ENCODE results near the gene CRACR2B.
A peak's percentile ranks its signal among the peaks of the same experiment; 100 is the strongest.

The CRACR2B gene

GRCh38 chr11:838441-839279, 10.9 kb downstream of the CRACR2B start:
- no peak for DNase-seq (ENCODE audit: low read depth in 2 of 2)

DNA sequence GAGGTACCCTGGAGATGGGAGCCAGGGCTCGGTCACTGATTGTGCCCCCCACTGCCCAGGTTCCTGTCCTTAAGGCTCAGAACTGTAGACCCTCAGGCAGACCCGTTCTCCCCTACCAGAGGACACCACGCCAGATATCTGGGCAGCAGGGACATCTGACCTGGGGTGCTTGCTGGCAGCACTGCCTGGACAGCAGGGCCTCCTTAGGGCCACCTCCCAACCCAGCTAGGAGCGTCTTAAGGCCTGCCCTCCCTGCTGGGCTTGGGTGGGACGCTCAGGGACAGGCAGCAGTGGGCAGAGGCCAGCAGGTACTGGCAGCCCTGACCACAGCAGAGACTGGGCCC, 11.5 kb downstream of the CRACR2B start:
- DNase-seq (ENCODE audit: low read depth in 2 of 2) = no peak

DNA sequence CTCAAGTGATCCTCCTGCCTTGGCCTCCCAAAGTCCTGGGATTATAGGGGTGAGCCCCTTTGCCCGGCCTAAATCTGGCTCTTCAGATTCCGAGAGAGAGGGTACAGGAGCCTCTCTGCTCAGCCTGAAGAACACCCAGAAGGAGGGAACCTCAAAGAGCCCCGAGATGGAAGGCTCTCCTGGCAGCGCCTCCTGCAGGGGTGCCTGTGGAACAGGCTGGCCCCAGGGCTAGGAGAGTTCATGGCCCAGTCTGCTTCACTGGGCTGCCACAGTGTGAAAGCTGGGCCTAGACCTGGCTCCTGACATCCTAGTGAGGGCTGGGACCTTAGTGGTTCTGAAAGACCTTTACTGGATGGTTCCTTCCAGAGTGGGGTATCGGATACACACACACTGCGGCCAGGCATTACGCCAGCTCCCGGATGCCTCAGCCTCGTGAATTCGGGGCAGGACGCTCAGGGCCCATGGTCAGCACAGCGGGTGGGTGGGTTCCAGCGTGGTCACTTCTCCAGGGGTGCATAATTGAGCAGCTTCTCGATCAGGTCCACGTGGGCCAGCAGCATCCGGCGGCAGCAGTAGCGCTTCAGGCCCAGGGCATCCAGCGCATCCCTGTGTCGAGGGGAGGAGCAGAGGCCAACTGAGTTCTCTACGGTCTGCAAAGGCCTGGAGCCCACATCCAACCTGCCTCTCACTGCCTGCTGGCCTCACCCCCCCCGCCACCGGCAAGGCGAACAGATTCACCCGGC, 12.3 kb downstream of the CRACR2B start:
- no peak for DNase-seq (ENCODE audit: low read depth in 2 of 2)

DNA sequence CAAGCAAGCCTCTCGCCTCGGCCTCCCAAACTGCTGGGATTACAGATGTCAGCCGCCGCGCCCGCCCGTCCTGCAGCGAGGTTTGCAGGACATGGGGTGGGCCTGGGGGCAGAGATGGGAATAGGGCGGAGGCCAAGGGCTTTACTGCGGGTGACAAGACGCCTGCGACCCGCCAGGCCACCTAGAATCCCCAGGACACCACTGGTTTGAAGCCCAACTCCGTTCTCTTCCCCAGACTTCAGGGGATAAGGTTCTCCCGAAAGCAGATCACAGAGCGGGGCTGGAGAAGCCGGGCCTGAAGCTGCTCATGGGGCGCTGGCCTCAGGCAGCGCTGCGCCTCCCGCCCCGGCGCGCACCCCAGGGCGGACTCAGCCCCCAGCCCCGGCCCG, 14.3 kb downstream of the CRACR2B start:
- DNase-seq (ENCODE audit: low read depth in 2 of 2) = no peak

- peak; percentile 82 to 83 for DNase-seq (ENCODE audit: low read depth in 2 of 2)
These were observed 14.8 kb downstream of the CRACR2B start, which contains the start of the genes POLR2L and TSPAN4 for GRCh38 chr11:842370-843002. POLR2L (minus strand) TSS chr11:842529; CDS start chr11:842508, 21 bp downstream. TSPAN4 (plus strand) TSS chr11:842852; CDS start chr11:850305, 7,453 bp downstream.

DNA sequence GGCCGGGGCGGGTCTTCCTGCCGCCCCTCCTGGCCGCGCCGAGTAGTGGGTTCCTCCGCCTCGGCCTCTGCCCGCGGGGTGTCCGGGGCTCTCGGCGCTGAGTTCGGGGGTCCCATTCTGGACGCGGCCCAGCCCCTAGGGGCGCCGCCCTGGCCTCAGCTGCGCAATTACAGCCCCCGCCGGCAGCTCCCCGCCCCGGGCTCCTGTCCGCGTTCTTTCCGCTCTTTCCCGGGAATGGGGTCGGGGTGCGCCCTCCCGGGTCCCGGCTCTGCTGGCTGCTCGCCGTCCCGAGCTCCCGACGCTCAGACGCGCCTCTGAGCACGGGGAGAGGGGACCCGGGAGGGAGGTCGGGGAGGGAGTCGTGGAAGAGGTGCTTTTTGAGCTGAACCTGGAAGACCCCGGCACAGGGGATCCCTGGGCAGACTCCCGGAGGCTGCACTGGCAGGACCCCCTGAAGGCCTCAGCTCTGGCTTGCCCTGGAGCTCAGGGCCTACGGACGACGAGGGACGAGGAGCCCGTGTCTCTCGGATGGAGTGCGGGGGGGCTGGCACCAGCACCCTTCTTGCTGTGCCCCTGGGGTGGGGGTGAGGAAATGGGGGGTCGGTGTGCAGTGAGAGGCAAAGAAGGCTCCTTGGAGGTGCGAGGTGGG, 15.5 kb downstream of the CRACR2B start:
- DNase-seq (ENCODE audit: low read depth in 2 of 2) = no peak

DNA sequence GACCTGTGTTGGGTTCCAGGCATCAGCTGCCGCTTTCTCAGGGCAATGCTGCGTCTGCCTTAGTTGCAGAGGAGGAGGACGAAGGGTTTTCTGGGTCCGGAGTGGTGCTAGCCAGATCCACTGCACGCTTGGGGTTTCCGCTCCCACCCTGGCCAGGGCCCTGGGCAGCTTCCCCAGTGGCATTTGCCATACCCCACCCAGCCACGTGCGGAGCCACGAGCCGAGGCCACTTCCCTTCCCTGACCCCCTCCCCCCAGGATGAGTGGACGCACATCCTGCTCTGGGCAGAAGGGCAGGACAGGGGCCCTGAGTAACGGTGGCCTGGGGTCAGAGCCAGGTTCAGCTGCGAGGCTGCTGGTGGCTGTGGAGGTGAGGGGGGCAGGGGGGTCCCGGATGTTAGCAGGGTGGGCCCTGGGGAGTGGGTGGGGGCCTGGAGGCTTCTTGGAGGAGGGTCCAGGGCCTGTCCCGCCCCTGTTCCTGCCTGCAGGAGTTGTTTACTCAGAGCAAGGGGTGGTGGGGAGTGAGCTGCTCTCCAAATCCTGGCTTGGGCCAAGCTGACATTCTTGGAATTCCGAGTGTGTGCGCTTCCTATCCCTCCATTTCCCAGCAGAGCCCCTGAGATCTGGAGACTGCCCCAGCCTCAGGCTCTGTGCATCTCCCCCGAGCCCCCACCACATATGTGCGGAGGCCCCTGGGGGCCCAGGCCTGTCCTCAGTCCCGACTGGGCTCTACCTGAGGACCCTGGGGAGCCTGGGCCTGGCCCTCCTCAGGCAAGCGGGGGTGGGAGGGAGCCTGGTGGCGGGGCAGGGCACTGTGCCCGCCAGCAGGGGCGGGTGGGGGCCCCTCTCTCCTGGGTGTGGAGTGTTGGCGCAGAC, 16.3 kb downstream of the CRACR2B start:
- DNase-seq (ENCODE audit: low read depth in 2 of 2) = no peak

DNA sequence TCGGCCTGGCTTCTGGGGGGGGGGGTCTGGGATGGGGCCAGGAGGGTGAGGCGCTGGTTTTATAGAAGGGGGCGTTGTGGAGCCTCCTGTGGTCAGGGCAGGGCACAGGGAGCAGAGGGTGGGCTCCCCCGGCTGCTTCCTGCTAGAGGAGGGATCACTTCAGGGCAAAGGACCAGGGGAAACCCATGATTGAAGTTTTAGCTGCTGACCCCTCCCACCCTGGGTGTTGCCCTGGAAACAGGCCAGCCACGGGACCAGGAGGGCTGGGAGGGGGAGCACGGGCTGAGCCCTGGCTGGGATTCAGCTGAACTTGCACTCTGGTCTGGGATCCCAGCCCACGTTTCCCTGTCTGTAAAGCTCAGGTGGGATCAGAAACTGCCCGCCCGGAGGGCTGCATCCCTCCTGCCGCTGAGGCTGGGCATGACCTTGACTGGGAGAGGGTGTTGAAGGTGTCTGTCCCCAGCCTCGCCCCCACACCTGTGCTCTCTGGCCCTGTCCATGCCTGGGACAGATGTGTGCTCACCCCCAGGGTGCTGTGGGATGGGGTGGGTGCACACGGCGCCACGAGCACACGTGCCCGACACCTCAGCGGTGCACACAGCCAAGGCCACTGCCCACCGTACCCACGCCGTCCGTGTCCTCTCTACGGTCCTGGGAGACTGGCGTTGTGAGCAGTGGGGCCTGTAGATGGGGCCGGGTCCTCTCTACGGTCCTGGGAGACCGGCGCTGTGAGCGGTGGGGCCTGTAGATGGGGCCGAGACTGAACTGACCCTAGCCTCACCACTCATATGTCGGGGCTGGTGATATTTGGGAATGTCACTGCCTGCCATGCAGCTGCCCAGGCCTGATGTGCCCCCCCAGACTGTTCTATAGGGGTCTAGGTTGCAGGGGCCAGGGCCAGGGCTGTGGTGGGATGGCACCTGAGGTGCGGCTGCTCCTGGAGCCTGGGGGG, 17.2 kb downstream of the CRACR2B start:
- no peak for DNase-seq (ENCODE audit: low read depth in 2 of 2)

GRCh38 chr11:845872-846495, 18.3 kb downstream of the CRACR2B start:
- DNase-seq (ENCODE audit: low read depth in 2 of 2) = no peak

GRCh38 chr11:846496-847098, 18.9 kb downstream of the CRACR2B start:
- DNase-seq (ENCODE audit: low read depth in 2 of 2) = no peak

DNA sequence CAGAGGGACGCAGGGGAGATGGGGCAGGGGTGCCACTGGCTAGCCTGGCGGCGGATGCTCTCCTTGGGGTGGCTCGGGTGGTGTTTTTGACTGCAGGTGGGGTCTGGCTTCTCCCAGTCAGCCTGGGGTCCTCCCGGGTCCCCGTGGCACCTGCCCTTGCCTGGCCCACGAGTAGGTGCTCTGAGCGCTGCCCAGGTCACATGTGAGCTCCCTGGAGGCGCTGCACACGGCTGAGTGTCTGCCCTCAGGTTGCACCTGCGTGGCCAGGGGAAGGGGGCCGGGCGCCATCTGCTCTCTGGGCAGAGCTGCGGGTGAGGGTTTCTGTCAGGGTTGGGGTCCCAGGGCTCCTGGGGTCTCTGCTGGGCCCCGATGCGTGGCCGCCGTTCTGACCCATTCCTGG, 20.2 kb downstream of the CRACR2B start:
- no peak for DNase-seq (ENCODE audit: low read depth in 2 of 2)

DNA sequence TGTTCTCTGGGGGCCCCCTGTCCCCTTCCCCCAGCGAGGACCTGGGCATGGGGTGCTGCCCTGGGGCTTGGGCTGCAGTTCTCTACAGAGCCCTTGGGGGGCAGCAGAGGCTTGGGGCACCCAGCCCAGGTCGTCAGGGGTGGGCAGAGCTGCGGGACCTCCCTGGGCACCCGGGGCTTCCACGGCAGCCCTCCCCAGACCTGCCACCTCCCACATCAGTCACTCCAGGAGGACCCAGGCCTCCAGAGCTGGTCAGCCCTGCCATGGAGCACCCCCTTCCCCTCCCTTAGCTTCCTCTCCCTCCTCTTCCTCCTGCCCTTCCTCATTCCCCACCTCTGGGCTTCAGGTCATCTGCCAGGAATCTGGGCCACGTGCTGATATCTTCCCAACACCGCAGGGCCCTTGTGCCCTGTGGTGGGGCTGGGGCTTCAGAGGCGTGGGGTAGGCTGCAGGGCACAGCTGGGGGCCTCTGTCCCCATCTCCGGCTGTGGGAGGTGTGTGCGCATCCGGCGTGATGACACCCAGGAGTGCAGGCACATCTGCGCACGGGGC, 20.7 kb downstream of the CRACR2B start:
- DNase-seq (ENCODE audit: low read depth in 2 of 2) = peak; percentile 47 to 54

GRCh38 chr11:849104-849824, 21.5 kb downstream of the CRACR2B start:
- no peak for DNase-seq (ENCODE audit: low read depth in 2 of 2)

- no peak for DNase-seq (ENCODE audit: low read depth in 2 of 2)
These were observed 22.4 kb downstream of the CRACR2B start for GRCh38 chr11:849951-850774.

DNA sequence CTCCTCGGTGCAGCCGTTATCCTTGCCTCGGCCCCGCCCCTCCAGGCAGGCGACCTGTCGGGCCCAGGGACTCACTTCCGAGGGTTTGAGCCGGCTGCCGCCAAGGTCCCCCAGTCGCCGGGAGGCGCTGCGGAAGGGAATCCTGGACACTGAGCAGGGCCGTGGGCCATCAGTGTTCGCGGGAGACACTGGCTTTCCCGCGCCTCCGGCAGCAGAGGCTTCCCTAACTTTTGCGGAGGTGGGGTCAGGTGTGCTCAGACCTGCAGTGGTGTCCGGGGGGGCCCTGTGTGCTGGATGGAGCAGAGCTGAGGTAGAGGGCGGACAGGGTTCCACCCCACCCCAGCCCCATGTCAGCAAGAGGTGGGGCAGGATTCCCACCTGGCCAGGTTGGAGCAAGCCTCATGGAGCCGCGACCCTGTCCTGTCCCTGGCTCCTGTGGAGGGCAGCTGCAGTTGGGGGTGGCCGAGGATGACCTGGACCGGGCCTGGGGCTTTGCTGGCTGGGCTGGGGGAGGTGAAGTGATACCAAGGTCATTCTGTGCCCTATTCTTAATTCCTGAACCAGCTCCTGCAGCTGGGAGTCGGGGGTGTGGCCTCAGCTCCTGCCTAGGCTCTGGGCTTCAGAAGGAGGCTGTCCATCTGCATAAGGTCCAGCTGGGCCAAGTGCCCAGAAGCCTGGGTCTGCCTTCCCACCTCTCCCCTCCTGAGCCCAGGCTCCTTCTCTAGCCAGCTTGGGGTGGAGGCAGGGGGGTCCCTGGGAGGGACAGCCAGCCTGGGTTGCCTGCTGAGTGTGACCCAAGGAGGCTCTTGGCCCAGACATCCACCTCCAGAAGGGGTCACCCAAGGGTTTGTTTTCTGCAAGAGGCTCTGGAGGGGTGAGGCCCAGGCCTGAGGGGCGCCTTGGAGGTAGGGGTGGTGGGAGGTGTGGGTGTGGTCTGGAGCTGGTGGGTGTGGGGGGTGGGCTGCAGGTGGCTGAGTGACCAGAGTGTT, 23.4 kb downstream of the CRACR2B start:
- no peak for DNase-seq (ENCODE audit: low read depth in 2 of 2)

DNA sequence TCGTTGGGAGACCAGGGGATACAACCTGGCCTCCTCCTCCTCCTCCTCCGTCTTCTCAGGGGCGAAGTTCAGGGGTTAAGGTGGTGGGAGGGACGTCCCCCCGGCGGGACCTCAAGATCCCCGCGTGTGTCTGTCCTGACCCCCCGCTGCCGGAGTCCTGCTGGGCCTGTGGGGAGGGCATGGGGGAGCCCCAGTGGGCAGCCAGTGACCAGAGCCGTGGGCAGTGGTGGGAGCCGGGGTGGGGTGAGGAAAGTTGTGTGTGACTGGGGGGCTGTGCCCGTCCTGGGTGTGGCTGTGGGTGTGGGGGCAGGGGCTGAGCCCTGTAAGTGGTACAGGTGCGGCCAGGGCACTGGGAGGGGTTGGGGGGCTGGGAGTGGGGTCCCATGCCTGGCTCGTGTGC, 25.0 kb downstream of the CRACR2B start:
- no peak for DNase-seq (ENCODE audit: low read depth in 2 of 2)

Measured in activated CD4-positive, alpha-beta T cell treated with anti-CD3 and anti-CD28 coated beads for 24 hours (primary cell).